Mammary epithelial cell (primary cell): ENCODE results near the gene SEMA3B.

Source experiments
- CTCF ChIP-seq, 2 donors: IDR thresholded peaks in 1 of 2; conservative IDR thresholded peaks in 1 of 2; 2 replicates each; pipeline ENCODE4 v1.5.1; 2011 to 2012; ENCODE audit warnings: inconsistent platforms in 2 of 2, low read length in 2 of 2, mild to moderate bottlenecking in 2 of 2, control low read depth in 1 of 2, low read depth in 1 of 2; ENCODE audit not compliant: insufficient read depth in 1 of 2; ENCODE audit errors: extremely low read depth in 1 of 2
- EZH2 ChIP-seq: IDR thresholded peaks from 2 replicates; pipeline ENCODE4 v1.6.1; 2012; ENCODE audit warnings: low read length, inconsistent platforms, borderline replicate concordance

GRCh38 chr3:50242381-50242770 lies 26.6 kb upstream of the SEMA3B start:
- no peak for TF ChIP-seq CTCF (conservative IDR thresholded peaks at IDR 0.05 in 1 of 2, IDR thresholded peaks at IDR 0.05 in 1 of 2; ENCODE audit: extremely low read depth in 1 of 2, insufficient read depth in 1 of 2, low read depth in 1 of 2, low read length in 2 of 2)
- no peak for TF ChIP-seq EZH2
